SK-N-SH treated with all-trans-retinoic acid at 6 μM for 48 hours (cell line): ENCODE data around the gene PAXX.
A peak's percentile ranks its signal among the peaks of the same experiment; 100 is the strongest.

ENCODE experiments used
- ATAC-seq: fragments of 200-7000 bp; cut with Tn5 transposase; 3 replicates; pipeline ENCODE4 v1.9.1; 2020; ENCODE audit warnings: mild to moderate bottlenecking, moderate library complexity
- BACH2 ChIP-seq: fragments of 250-450 bp; sonication (Bioruptor Pico); IDR thresholded peaks from 2 replicates; pipeline ENCODE4 v1.9.0; 2021; ENCODE audit warnings: mild to moderate bottlenecking, borderline replicate concordance
- CSDC2 ChIP-seq: fragments of 250-450 bp; sonication (Bioruptor Pico); IDR thresholded peaks from 2 replicates; pipeline ENCODE4 v1.5.0; 2020; ENCODE audit warnings: mild to moderate bottlenecking, moderate library complexity
- ESRRG ChIP-seq: fragments of 250-450 bp; sonication (Bioruptor Pico); IDR thresholded peaks from 2 replicates; pipeline ENCODE4 v1.6.1; 2021; ENCODE audit warnings: mild to moderate bottlenecking
- GLIS3 ChIP-seq: fragments of 250-450 bp; sonication (Bioruptor Pico); IDR thresholded peaks from 2 replicates; pipeline ENCODE4 v1.5.0; 2020; ENCODE audit warnings: mild to moderate bottlenecking, moderate library complexity
- ISL1 ChIP-seq: fragments of 250-450 bp; sonication (Bioruptor Pico); IDR thresholded peaks from 2 replicates; pipeline ENCODE4 v2.1.2; 2022; ENCODE audit warnings: mild to moderate bottlenecking, moderate library complexity
- OSR1 ChIP-seq: fragments of 250-450 bp; sonication (Bioruptor Pico); IDR thresholded peaks from 2 replicates; pipeline ENCODE4 v1.8.0; 2022; ENCODE audit warnings: moderate library complexity, mild to moderate bottlenecking, inconsistent platforms
- RARB ChIP-seq: fragments of 250-450 bp; sonication (Bioruptor Pico); IDR thresholded peaks from 2 replicates; pipeline ENCODE4 v1.8.0; 2021; ENCODE audit warnings: mild to moderate bottlenecking, moderate library complexity
- SNAI2 ChIP-seq: fragments of 250-450 bp; sonication (Bioruptor Pico); IDR thresholded peaks from 2 replicates; pipeline ENCODE4 v1.5.0; 2020; ENCODE audit warnings: mild to moderate bottlenecking, moderate library complexity
- TOX ChIP-seq: fragments of 250-450 bp; sonication (Bioruptor Pico); IDR thresholded peaks from 2 replicates; pipeline ENCODE4 v1.8.0; 2021; ENCODE audit warnings: mild to moderate bottlenecking, moderate library complexity, borderline replicate concordance
- ZC3H10 ChIP-seq: fragments of 250-450 bp; sonication (Bioruptor Pico); IDR thresholded peaks from 2 replicates; pipeline ENCODE4 v1.5.1; 2021; ENCODE audit warnings: mild to moderate bottlenecking, moderate library complexity
- ZFP3 ChIP-seq: fragments of 250-450 bp; sonication (Bioruptor Pico); IDR thresholded peaks from 2 replicates; pipeline ENCODE4 v1.5.0; 2020; ENCODE audit warnings: mild to moderate bottlenecking, moderate library complexity
- ZFP30 ChIP-seq: fragments of 450-650 bp; formaldehyde crosslinking; IDR thresholded peaks from 2 replicates; pipeline ENCODE4 v1.5.0; 2022; ENCODE audit warnings: mild to moderate bottlenecking, moderate library complexity
- ZNF565 ChIP-seq: fragments of 450-650 bp; formaldehyde crosslinking; conservative IDR thresholded peaks from 2 replicates; pipeline ENCODE4 v1.5.0; 2020; ENCODE audit warnings: low read depth, mild to moderate bottlenecking, moderate library complexity
- ZNF8 ChIP-seq: fragments of 450-650 bp; formaldehyde crosslinking; IDR thresholded peaks from 2 replicates; pipeline ENCODE4 v1.5.0; 2020; ENCODE audit warnings: mild to moderate bottlenecking, moderate library complexity
- TF ChIP-seq, protein P1 (sequence below): fragments of 250-450 bp; sonication (Bioruptor Pico); IDR thresholded peaks from 2 replicates; pipeline ENCODE4 v1.5.0; 2020; ENCODE audit warnings: mild to moderate bottlenecking, moderate library complexity
- TF ChIP-seq, protein P2 (sequence below): fragments of 250-450 bp; sonication (Bioruptor Pico); IDR thresholded peaks from 2 replicates; pipeline ENCODE4 v1.5.1; 2021; ENCODE audit warnings: mild to moderate bottlenecking, moderate library complexity
- TF ChIP-seq, protein P3 (sequence below): fragments of 250-450 bp; sonication (Bioruptor Pico); IDR thresholded peaks from 2 replicates; pipeline ENCODE4 v1.8.0; 2021; ENCODE audit warnings: low read depth, mild to moderate bottlenecking, moderate library complexity, borderline replicate concordance
- TF ChIP-seq, protein P4 (sequence below): fragments of 250-450 bp; sonication (Bioruptor Pico); IDR thresholded peaks from 2 replicates; pipeline ENCODE4 v1.5.1; 2020; ENCODE audit warnings: low read depth, mild to moderate bottlenecking, moderate library complexity
- TF ChIP-seq, protein P5 (sequence below): fragments of 250-450 bp; sonication (Bioruptor Pico); IDR thresholded peaks from 2 replicates; pipeline ENCODE4 v1.8.0; 2020; ENCODE audit warnings: mild to moderate bottlenecking, moderate library complexity, borderline replicate concordance

PAXX gene

DNA sequence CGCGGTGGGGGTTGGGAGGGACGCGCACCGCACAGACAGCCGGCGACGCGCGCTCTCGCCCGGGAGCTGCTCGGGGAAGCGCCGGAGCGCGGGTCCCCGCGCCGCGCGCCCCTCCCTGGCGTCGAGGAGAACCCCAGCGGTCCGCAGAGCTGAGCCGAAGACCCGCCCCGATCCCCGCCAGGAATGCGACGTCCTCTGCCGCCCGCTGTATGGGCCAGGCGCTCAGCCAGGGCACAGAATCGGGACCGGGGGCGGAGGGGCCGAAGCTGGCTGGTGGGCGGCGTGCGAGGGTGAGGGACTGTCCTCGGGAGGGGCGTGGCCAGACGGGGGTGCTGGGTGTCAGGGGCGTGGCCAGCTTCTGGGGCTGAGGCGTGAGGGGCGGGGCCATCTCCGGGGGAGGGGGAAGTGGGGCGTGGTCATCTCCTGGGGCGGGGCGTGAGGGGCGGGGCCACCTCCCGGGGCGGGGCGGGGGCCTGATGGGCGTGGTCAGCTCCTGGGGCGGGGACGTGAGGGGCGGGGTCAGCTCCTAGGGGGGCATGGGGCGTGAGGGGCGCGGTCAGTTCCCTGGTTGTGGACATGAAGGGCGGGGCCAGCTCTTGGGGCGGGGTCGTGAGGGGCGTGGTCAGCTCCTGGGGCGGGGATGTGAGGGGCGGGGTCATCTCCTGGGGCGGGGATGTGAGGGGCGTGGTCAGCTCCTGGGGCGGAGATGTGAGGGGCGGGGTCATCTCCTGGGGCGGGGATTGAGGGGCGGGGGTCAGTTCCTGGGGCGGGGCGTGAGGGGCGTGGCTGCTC, 14.0 kb upstream of the PAXX start:
- TF ChIP-seq, protein P1, sequence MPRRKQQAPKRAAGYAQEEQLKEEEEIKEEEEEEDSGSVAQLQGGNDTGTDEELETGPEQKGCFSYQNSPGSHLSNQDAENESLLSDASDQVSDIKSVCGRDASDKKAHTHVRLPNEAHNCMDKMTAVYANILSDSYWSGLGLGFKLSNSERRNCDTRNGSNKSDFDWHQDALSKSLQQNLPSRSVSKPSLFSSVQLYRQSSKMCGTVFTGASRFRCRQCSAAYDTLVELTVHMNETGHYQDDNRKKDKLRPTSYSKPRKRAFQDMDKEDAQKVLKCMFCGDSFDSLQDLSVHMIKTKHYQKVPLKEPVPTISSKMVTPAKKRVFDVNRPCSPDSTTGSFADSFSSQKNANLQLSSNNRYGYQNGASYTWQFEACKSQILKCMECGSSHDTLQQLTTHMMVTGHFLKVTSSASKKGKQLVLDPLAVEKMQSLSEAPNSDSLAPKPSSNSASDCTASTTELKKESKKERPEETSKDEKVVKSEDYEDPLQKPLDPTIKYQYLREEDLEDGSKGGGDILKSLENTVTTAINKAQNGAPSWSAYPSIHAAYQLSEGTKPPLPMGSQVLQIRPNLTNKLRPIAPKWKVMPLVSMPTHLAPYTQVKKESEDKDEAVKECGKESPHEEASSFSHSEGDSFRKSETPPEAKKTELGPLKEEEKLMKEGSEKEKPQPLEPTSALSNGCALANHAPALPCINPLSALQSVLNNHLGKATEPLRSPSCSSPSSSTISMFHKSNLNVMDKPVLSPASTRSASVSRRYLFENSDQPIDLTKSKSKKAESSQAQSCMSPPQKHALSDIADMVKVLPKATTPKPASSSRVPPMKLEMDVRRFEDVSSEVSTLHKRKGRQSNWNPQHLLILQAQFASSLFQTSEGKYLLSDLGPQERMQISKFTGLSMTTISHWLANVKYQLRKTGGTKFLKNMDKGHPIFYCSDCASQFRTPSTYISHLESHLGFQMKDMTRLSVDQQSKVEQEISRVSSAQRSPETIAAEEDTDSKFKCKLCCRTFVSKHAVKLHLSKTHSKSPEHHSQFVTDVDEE = 0 out of 2 replicates have a peak, but pooled peaks have one; percentile 30
- no peak for TF ChIP-seq TOX (CRISPR knock-in tag)
- no peak for TF ChIP-seq ZNF565
- no peak for TF ChIP-seq ZC3H10 (CRISPR knock-in tag)
- no peak for TF ChIP-seq OSR1
- no peak for TF ChIP-seq ISL1 (CRISPR knock-in tag)
- TF ChIP-seq, protein P2, sequence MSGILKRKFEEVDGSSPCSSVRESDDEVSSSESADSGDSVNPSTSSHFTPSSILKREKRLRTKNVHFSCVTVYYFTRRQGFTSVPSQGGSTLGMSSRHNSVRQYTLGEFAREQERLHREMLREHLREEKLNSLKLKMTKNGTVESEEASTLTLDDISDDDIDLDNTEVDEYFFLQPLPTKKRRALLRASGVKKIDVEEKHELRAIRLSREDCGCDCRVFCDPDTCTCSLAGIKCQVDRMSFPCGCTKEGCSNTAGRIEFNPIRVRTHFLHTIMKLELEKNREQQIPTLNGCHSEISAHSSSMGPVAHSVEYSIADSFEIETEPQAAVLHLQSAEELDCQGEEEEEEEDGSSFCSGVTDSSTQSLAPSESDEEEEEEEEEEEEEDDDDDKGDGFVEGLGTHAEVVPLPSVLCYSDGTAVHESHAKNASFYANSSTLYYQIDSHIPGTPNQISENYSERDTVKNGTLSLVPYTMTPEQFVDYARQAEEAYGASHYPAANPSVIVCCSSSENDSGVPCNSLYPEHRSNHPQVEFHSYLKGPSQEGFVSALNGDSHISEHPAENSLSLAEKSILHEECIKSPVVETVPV (CRISPR knock-in tag) = no peak
- peak; percentile 41 for ATAC-seq

DNA sequence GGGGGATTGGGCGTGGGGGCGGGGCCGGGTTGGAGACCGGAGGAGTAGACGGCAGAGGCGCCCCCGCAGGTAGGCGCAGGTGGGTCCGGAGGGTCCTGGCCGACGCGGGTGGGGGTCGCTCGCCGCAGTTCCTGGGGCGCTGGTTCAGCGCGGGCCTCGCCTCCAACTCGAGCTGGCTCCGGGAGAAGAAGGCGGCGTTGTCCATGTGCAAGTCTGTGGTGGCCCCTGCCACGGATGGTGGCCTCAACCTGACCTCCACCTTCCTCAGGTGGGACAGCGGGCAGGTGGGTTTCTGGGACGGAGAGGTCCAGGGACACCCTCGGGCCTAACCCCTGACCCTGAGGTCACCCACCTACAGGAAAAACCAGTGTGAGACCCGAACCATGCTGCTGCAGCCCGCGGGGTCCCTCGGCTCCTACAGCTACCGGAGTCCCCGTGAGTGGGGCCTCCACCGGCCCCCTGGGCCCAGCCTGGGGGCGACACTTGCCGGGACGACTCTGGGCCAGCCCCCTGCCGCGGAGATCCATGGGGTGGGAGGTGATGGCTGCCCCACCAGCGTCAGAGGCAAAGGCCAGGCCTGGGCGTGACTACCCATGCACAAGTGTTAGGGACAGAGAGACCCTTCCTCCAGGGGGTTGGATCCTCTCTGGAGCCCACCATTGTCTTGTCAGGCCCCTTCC, 13.2 kb upstream of the PAXX start:
- no peak for ATAC-seq

DNA sequence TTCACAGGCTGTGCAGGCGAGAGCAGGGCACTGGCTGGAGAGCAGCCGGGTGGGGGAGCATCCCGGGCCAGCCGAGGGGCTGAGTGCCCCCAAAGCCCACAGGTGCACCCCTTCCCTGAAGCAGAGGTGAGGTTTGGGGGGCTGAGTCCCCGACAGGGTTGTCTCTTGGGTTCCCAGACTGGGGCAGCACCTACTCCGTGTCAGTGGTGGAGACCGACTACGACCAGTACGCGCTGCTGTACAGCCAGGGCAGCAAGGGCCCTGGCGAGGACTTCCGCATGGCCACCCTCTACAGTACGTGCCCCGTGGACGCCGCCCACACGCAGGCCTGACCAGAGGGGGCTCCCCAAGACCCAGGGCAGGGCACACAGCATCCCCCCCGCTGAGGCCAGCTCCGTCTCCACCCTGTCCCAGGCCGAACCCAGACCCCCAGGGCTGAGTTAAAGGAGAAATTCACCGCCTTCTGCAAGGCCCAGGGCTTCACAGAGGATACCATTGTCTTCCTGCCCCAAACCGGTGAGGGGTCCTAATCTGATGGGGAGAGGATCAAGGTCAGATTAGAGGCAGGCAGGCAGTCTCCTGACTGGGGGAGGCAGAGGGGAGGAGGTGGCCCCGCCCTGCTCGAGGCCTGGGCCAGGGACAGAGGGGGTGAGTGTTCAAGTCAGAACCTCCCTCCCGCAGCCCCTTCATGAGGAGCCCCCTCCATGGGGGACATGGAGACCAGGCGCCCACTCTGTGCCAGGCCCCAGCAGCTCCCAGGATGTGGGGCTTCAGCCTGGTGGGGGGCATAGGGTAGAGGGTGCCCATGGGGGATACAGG, 12.2 kb upstream of the PAXX start:
- TF ChIP-seq TOX (CRISPR knock-in tag) (no peak), ZFP3 (CRISPR knock-in tag) (no peak), ZFP30 (CRISPR knock-in tag) (no peak), RARB (no peak), ZNF8 (CRISPR knock-in tag) (no peak), ZC3H10 (CRISPR knock-in tag) (no peak)
- TF ChIP-seq, protein P2 (CRISPR knock-in tag) = no peak
- TF ChIP-seq, protein P3, sequence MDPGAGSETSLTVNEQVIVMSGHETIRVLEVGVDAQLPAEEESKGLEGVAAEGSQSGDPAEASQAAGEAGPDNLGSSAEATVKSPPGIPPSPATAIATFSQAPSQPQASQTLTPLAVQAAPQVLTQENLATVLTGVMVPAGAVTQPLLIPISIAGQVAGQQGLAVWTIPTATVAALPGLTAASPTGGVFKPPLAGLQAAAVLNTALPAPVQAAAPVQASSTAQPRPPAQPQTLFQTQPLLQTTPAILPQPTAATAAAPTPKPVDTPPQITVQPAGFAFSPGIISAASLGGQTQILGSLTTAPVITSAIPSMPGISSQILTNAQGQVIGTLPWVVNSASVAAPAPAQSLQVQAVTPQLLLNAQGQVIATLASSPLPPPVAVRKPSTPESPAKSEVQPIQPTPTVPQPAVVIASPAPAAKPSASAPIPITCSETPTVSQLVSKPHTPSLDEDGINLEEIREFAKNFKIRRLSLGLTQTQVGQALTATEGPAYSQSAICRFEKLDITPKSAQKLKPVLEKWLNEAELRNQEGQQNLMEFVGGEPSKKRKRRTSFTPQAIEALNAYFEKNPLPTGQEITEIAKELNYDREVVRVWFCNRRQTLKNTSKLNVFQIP (CRISPR knock-in tag) = no peak
- TF ChIP-seq, protein P4, sequence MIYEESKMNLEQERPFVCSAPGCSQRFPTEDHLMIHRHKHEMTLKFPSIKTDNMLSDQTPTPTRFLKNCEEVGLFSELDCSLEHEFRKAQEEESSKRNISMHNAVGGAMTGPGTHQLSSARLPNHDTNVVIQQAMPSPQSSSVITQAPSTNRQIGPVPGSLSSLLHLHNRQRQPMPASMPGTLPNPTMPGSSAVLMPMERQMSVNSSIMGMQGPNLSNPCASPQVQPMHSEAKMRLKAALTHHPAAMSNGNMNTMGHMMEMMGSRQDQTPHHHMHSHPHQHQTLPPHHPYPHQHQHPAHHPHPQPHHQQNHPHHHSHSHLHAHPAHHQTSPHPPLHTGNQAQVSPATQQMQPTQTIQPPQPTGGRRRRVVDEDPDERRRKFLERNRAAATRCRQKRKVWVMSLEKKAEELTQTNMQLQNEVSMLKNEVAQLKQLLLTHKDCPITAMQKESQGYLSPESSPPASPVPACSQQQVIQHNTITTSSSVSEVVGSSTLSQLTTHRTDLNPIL (CRISPR knock-in tag) = no peak
- no peak for ATAC-seq

More for the DNA sequence above, 13.2 kb upstream of the PAXX start:
- TF ChIP-seq OSR1 (no peak), ZFP3 (CRISPR knock-in tag) (no peak), TOX (CRISPR knock-in tag) (no peak), CSDC2 (CRISPR knock-in tag) (no peak), ESRRG (CRISPR knock-in tag) (no peak), RARB (no peak), SNAI2 (CRISPR knock-in tag) (no peak), BACH2 (CRISPR knock-in tag) (no peak), GLIS3 (CRISPR knock-in tag) (no peak), ZFP30 (CRISPR knock-in tag) (no peak), ISL1 (CRISPR knock-in tag) (no peak)
- TF ChIP-seq, protein P3 (CRISPR knock-in tag) = no peak
- TF ChIP-seq, protein P5, sequence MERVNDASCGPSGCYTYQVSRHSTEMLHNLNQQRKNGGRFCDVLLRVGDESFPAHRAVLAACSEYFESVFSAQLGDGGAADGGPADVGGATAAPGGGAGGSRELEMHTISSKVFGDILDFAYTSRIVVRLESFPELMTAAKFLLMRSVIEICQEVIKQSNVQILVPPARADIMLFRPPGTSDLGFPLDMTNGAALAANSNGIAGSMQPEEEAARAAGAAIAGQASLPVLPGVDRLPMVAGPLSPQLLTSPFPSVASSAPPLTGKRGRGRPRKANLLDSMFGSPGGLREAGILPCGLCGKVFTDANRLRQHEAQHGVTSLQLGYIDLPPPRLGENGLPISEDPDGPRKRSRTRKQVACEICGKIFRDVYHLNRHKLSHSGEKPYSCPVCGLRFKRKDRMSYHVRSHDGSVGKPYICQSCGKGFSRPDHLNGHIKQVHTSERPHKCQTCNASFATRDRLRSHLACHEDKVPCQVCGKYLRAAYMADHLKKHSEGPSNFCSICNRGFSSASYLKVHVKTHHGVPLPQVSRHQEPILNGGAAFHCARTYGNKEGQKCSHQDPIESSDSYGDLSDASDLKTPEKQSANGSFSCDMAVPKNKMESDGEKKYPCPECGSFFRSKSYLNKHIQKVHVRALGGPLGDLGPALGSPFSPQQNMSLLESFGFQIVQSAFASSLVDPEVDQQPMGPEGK = no peak
